HepG2 (cell line): Measurements from ENCODE around the gene DNAJB11. TPM values are rescaled to one million over a fixed set of nuclear protein-coding genes. Genes with fewer than 3 reads are reported as not detected.

Experiments used
- BHLHE40 ChIP-seq: IDR thresholded peaks from 2 replicates; pipeline ENCODE4 v1.6.1; 2011; ENCODE audit warnings: low read length, improper control_type of control experiment
- KLF15 ChIP-seq: sonication (generic); formaldehyde crosslinking; IDR thresholded peaks from 2 replicates; pipeline ENCODE4 v1.8.1; 2023; ENCODE audit warnings: borderline replicate concordance, mild to moderate bottlenecking, inconsistent platforms, missing genetic modification reagents, mixed read lengths
- NR2F1 ChIP-seq, 2 experiments: fragments of 450-650 bp in 1 of 2; formaldehyde crosslinking in 1 of 2; IDR thresholded peaks; 2 replicates each; pipeline versions ENCODE4 v1.5.0 to v1.6.1; 2016 to 2020; ENCODE audit warnings: mild to moderate bottlenecking in 1 of 2, missing compliant biosample characterization in 1 of 2, missing genetic modification reagents in 1 of 2, moderate library complexity in 1 of 2
- RBFOX2 ChIP-seq: fragments of 200-400 bp; formaldehyde crosslinking; IDR thresholded peaks from 2 replicates; pipeline ENCODE4 v1.6.1; 2017; ENCODE audit warnings: low read depth, mild to moderate bottlenecking, low read length
- SALL1 ChIP-seq: sonication (generic); formaldehyde crosslinking; IDR thresholded peaks from 2 replicates; pipeline ENCODE4 v1.8.0; 2022; ENCODE audit warnings: mild to moderate bottlenecking, missing genetic modification reagents
- SIN3B ChIP-seq: fragments of 150-350 bp; IDR thresholded peaks from 2 replicates; pipeline ENCODE4 v1.6.1; 2014; ENCODE audit warnings: low read length
- SP5 ChIP-seq: IDR thresholded peaks from 2 replicates; pipeline ENCODE4 v1.6.1; 2016; ENCODE audit warnings: low read depth, borderline replicate concordance
- TAF1 ChIP-seq: sonication (generic); formaldehyde crosslinking; IDR thresholded peaks from 2 replicates; pipeline ENCODE4 v1.4.0; 2020; ENCODE audit warnings: missing genetic modification reagents
- TBP ChIP-seq: sonication (generic); formaldehyde crosslinking; IDR thresholded peaks from 2 replicates; pipeline ENCODE4 v1.5.0; 2020; ENCODE audit warnings: missing genetic modification reagents
- U2AF2 ChIP-seq: fragments of 200-400 bp; formaldehyde crosslinking; IDR thresholded peaks from 2 replicates; pipeline ENCODE4 v1.6.1; 2017; ENCODE audit warnings: low read depth, mild to moderate bottlenecking, low read length
- WIZ ChIP-seq: sonication (generic); formaldehyde crosslinking; IDR thresholded peaks from 2 replicates; pipeline ENCODE4 v1.5.1; 2020; ENCODE audit warnings: mild to moderate bottlenecking, missing genetic modification reagents
- ZNF10 ChIP-seq: sonication (generic); formaldehyde crosslinking; IDR thresholded peaks from 2 replicates; pipeline ENCODE4 v1.4.0; 2020; ENCODE audit warnings: mild to moderate bottlenecking, low read depth, missing genetic modification reagents, borderline replicate concordance
- ZNF619 ChIP-seq: sonication (generic); formaldehyde crosslinking; IDR thresholded peaks from 2 replicates; pipeline ENCODE4 v1.4.0; 2020; ENCODE audit warnings: mild to moderate bottlenecking, missing genetic modification reagents
- ZNF737 ChIP-seq: sonication (generic); formaldehyde crosslinking; IDR thresholded peaks from 2 replicates; pipeline ENCODE4 v1.5.0; 2020; ENCODE audit warnings: missing genetic modification reagents, mild to moderate bottlenecking, borderline replicate concordance
- polyA plus RNA-seq, 8 experiments: library from polyadenylated mRNA; depleted of rRNA in 3 of 8; stranded (reverse) in 7 of 8; unstranded in 1 of 8; fragments of >200 nt; fragmentation: Illumina TruSeq in 4 of 8; extraction: Trizol in 4 of 8; gene quantifications; 2 replicates each; pipeline versions ENCODE4 v1.2.1 to v1.2.3, GENCODE V29; 2011 to 2016; ENCODE audit warnings: low read depth in 4 of 8, missing spikeins in 1 of 8, mixed read lengths in 1 of 8; ENCODE audit not compliant: insufficient read depth in 1 of 8
- total RNA-seq, 5 experiments: library from RNA; depleted of rRNA; stranded (reverse); fragments of >200 nt; fragmentation: Illumina TruSeq; extraction: Trizol; gene quantifications; 2 replicates each; pipeline ENCODE4 v1.2.3, GENCODE V29; 2016; ENCODE audit warnings: low read depth in 1 of 5
- TF ChIP-seq, protein P1 (sequence below), 2 experiments: sonication (generic) in 1 of 2; formaldehyde crosslinking in 1 of 2; IDR thresholded peaks; 2 replicates each; pipeline versions ENCODE4 v1.4.0 to v1.6.1; 2018 to 2020; ENCODE audit warnings: missing genetic modification reagents in 2 of 2, borderline replicate concordance in 1 of 2, low read depth in 1 of 2, mild to moderate bottlenecking in 1 of 2, missing biosample characterization in 1 of 2
- TF ChIP-seq, protein P2 (sequence below): sonication (generic); formaldehyde crosslinking; IDR thresholded peaks from 2 replicates; pipeline ENCODE4 v1.4.0; 2020; ENCODE audit warnings: mild to moderate bottlenecking, low read depth, missing genetic modification reagents
- TF ChIP-seq, protein P3 (sequence below): sonication (generic); formaldehyde crosslinking; conservative IDR thresholded peaks from 2 replicates; pipeline ENCODE4 v1.4.0; 2020; ENCODE audit warnings: missing genetic modification reagents
- TF ChIP-seq, protein P4 (sequence below): sonication (generic); formaldehyde crosslinking; IDR thresholded peaks from 2 replicates; pipeline ENCODE4 v1.4.0; 2020; ENCODE audit warnings: missing genetic modification reagents
- TF ChIP-seq, protein P5 (sequence below): sonication (generic); formaldehyde crosslinking; IDR thresholded peaks from 2 replicates; pipeline ENCODE4 v1.8.0; 2022; ENCODE audit warnings: mild to moderate bottlenecking, missing genetic modification reagents, moderate library complexity
- TF ChIP-seq, protein P6 (sequence below): sonication (generic); formaldehyde crosslinking; IDR thresholded peaks from 2 replicates; pipeline ENCODE4 v1.8.1; 2023; ENCODE audit warnings: mild to moderate bottlenecking, missing genetic modification reagents

The DNAJB11 gene
- total and polyA plus RNA-seq, 2 of the 13 experiments (the other 11 are each of a cell fraction or from before 2014, with no cell fraction given), result 41.0 to 132 TPM

DNA sequence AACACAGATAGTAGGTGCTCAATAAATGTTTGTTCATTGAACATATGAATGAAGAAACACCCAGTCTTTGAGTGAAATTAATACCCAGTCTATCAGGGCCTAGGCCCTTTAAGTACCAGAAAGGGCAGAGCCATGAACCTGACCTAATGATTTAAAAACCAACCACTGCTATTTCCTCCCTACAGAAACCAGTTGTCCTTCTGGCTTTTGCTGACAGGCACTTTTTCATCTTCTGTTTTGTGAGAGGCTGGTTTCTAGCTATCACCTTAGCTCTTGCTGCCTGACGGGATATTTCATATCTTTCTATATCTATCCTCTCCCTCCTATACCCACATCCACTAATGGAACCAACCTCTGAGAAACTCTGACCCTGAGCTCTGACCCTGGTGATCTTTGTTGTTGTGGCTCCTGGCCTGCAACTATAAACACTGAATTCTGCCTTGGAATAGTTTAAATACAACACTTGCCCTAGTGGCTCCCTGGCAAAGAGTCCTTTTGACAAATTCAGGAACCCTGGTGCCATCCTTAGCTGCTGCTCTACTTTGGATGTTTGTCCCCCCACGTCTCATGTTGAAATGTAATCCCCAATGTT, 38.2 kb downstream of the DNAJB11 start (continued):
- TF ChIP-seq TBP (CRISPR knock-in tag) (no peak), KLF15 (no peak), WIZ (CRISPR knock-in tag) (no peak), RBFOX2 (no peak), SIN3B (no peak), SALL1 (CRISPR knock-in tag) (no peak), U2AF2 (no peak), TAF1 (no peak), ZNF619 (CRISPR knock-in tag) (no peak), SP5 (no peak), ZNF737 (CRISPR knock-in tag) (no peak), NR2F1 (CRISPR knock-in tag; IDR thresholded peaks at IDR 0.05) (peak; percentile 42 to 55; a peak in 2 of 4 replicates), ZNF10 (no peak), BHLHE40 (no peak)
- TF ChIP-seq, protein P1, sequence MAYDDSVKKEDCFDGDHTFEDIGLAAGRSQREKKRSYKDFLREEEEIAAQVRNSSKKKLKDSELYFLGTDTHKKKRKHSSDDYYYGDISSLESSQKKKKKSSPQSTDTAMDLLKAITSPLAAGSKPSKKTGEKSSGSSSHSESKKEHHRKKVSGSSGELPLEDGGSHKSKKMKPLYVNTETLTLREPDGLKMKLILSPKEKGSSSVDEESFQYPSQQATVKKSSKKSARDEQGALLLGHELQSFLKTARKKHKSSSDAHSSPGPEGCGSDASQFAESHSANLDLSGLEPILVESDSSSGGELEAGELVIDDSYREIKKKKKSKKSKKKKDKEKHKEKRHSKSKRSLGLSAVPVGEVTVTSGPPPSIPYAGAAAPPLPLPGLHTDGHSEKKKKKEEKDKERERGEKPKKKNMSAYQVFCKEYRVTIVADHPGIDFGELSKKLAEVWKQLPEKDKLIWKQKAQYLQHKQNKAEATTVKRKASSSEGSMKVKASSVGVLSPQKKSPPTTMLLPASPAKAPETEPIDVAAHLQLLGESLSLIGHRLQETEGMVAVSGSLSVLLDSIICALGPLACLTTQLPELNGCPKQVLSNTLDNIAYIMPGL (CRISPR knock-in tag; IDR thresholded peaks at IDR 0.05; ENCODE audit: borderline replicate concordance in 1 of 2, low read depth in 1 of 2), result no peak
- TF ChIP-seq, protein P2, sequence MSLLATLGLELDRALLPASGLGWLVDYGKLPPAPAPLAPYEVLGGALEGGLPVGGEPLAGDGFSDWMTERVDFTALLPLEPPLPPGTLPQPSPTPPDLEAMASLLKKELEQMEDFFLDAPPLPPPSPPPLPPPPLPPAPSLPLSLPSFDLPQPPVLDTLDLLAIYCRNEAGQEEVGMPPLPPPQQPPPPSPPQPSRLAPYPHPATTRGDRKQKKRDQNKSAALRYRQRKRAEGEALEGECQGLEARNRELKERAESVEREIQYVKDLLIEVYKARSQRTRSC (CRISPR knock-in tag), result no peak
- TF ChIP-seq, protein P3, sequence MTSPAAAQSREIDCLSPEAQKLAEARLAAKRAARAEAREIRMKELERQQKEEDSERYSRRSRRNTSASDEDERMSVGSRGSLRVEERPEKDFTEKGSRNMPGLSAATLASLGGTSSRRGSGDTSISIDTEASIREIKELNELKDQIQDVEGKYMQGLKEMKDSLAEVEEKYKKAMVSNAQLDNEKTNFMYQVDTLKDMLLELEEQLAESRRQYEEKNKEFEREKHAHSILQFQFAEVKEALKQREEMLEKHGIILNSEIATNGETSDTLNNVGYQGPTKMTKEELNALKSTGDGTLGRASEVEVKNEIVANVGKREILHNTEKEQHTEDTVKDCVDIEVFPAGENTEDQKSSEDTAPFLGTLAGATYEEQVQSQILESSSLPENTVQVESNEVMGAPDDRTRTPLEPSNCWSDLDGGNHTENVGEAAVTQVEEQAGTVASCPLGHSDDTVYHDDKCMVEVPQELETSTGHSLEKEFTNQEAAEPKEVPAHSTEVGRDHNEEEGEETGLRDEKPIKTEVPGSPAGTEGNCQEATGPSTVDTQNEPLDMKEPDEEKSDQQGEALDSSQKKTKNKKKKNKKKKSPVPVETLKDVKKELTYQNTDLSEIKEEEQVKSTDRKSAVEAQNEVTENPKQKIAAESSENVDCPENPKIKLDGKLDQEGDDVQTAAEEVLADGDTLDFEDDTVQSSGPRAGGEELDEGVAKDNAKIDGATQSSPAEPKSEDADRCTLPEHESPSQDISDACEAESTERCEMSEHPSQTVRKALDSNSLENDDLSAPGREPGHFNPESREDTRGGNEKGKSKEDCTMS, result no peak
- TF ChIP-seq, protein P4, sequence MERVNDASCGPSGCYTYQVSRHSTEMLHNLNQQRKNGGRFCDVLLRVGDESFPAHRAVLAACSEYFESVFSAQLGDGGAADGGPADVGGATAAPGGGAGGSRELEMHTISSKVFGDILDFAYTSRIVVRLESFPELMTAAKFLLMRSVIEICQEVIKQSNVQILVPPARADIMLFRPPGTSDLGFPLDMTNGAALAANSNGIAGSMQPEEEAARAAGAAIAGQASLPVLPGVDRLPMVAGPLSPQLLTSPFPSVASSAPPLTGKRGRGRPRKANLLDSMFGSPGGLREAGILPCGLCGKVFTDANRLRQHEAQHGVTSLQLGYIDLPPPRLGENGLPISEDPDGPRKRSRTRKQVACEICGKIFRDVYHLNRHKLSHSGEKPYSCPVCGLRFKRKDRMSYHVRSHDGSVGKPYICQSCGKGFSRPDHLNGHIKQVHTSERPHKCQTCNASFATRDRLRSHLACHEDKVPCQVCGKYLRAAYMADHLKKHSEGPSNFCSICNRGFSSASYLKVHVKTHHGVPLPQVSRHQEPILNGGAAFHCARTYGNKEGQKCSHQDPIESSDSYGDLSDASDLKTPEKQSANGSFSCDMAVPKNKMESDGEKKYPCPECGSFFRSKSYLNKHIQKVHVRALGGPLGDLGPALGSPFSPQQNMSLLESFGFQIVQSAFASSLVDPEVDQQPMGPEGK (CRISPR knock-in tag), result no peak
- TF ChIP-seq, protein P5, sequence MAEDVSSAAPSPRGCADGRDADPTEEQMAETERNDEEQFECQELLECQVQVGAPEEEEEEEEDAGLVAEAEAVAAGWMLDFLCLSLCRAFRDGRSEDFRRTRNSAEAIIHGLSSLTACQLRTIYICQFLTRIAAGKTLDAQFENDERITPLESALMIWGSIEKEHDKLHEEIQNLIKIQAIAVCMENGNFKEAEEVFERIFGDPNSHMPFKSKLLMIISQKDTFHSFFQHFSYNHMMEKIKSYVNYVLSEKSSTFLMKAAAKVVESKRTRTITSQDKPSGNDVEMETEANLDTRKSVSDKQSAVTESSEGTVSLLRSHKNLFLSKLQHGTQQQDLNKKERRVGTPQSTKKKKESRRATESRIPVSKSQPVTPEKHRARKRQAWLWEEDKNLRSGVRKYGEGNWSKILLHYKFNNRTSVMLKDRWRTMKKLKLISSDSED, result no peak
- TF ChIP-seq, protein P6, sequence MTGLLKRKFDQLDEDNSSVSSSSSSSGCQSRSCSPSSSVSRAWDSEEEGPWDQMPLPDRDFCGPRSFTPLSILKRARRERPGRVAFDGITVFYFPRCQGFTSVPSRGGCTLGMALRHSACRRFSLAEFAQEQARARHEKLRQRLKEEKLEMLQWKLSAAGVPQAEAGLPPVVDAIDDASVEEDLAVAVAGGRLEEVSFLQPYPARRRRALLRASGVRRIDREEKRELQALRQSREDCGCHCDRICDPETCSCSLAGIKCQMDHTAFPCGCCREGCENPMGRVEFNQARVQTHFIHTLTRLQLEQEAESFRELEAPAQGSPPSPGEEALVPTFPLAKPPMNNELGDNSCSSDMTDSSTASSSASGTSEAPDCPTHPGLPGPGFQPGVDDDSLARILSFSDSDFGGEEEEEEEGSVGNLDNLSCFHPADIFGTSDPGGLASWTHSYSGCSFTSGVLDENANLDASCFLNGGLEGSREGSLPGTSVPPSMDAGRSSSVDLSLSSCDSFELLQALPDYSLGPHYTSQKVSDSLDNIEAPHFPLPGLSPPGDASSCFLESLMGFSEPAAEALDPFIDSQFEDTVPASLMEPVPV, result no peak
